Uterus (tissue), 4 donors: ENCODE results near the gene NCDN. TPM values are rescaled to one million over a fixed set of nuclear protein-coding genes. Genes with fewer than 3 reads are reported as not detected.

Experiments used
- DNase-seq, 2 donors: peaks; one replicate each; pipeline ENCODE4 v3.0.0-alpha.2; 2019 to 2020
- H3K27ac ChIP-seq, 2 donors: fragments of 200-600 bp; sonication (generic); 1 replicate in 1 of 2; 2 replicates in 1 of 2; pipeline ENCODE4 v1.5.1; 2016 to 2018
- H3K27me3 ChIP-seq, 2 donors: fragments of 200-600 bp; sonication (generic); one replicate each; pipeline ENCODE4 v1.5.1; 2018 to 2019; ENCODE audit warnings: control low read depth in 1 of 2
- H3K36me3 ChIP-seq, 2 donors: fragments of 200-600 bp; sonication (generic); one replicate each; pipeline ENCODE4 v1.5.1; 2019; ENCODE audit warnings: control low read depth in 1 of 2
- H3K4me1 ChIP-seq, 2 donors: fragments of 200-600 bp; sonication (generic); one replicate each; pipeline ENCODE4 v1.5.1; 2018 to 2019; ENCODE audit warnings: control low read depth in 1 of 2
- H3K4me3 ChIP-seq, 2 donors: fragments of 200-600 bp; sonication (generic); 1 replicate in 1 of 2; 2 replicates in 1 of 2; pipeline ENCODE4 v1.5.1; 2018 to 2019; ENCODE audit warnings: mild to moderate bottlenecking in 1 of 2
- H3K9me3 ChIP-seq, 2 donors: fragments of 200-600 bp; sonication (generic); one replicate each; pipeline ENCODE4 v1.5.1; 2019; ENCODE audit warnings: control low read depth in 1 of 2
- POLR2A ChIP-seq, 2 donors: fragments of 450-650 bp; IDR thresholded peaks; one replicate each; pipeline ENCODE4 v1.6.1; 2016; ENCODE audit warnings: antibody characterized with exemption in 2 of 2, mild to moderate bottlenecking in 1 of 2, moderate library complexity in 1 of 2
- intact Hi-C: fragments of 100-400 bp; cut with DNase I; formaldehyde crosslinking; loops from one replicate; pipeline ENCODE4 v1.15.1; 2023; ENCODE audit warnings: low total_unique reads
- total RNA-seq, 4 donors: library from RNA; depleted of rRNA in 3 of 4; stranded (reverse); fragments of >200 nt in 3 of 4; gene quantifications; one replicate each; pipeline versions ENCODE4 v1.1.0 to v1.2.4, GENCODE V29; 2014 to 2023
- TF ChIP-seq, protein P1 (sequence below), 4 experiments: fragments of 200-600 bp in 2 of 4; fragments of 450-650 bp in 2 of 4; sonication (generic) in 2 of 4; IDR thresholded peaks; one replicate each; pipeline ENCODE4 v1.5.1; 2016 to 2019; ENCODE audit warnings: antibody characterized with exemption in 4 of 4, mild to moderate bottlenecking in 2 of 4, moderate library complexity in 1 of 4
- donor health status: DM: yes; HTN: yes; CAD: no.

Gene NCDN
- total RNA-seq, 4 donors from 2014 or later: 4.4 to 29.9 (median 17.0) TPM

DNA sequence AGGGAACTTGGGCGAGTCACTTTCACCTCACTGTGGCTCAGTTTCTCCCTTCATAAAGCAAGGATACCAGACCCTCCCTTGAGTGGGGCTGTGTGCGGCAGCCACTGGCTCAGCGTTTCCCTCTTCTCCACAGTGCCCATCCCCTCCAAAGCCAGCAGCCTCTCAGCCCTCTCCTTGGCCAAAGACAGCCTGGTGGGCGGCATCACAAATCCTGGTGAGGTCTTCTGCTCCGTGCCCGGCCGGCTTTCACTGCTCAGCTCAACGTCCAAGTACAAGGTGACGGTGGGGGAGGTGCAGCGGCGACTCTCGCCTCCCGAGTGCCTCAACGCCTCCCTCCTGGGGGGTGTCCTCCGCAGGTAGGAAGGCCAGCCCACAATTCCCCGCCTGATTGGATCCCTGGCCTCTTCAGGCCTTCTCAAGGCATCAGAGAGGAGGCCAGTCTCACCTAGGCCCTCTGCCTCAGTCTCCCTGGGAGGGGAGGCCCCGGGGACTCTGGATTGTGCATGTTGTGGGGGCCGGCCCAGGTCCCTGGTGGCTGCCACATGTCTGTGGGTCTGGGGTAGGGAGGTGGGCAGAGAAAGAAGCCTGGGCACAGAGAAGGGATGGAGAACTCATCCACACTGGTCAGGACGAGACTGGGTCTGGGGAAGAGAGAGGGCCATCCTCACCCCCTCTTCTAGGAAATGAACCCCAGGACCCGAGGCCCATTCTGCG, 30.8 kb downstream of the NCDN start:
- no peak for DNase-seq
- no peak overlapping the region for H3K4me3 ChIP-seq

DNA sequence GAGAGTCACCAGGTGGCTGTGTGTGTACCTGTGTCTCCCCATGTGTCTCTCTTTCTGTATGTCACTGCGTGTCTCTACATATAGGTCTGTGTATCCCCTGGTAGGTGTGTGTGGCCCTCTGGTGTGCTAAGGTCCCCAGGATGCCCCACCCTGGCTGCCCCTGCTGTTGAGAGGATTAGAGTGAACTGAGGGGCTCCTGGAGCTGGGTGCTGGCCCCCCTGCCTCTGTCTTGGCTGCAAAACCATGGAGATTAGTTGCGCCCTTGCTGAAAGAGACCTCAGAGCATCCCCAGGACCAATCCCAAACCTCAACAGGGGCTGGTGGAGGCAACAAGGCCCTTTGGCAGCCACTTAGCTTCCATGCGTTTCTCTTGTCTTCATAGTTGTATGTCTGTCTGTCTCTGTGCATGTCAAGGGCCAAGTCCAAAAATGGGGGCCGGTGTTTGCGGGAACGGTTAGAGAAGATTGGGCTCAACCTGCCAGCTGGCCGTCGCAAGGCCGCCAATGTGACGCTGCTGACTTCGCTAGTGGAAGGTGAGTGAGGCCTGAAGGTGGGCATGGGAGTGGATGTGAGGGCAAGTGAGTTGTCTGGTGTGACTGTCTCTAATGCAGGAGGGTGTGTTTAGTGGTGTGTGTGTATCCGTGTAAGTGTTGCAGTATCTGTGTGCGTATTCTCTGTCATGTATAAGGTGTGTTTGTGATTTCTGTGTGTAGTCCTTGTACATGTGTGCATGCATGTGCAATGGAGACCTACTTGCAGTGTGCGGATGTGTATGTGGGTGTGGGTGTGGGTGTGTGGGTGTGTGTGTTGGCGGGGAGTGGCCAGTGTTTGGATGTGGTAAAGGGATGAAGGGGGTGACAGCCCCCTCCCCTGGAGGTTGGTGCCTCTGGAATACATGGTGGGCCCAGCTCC, 32.2 kb downstream of the NCDN start:
- no peaks in the 10 kb centered on the region for H3K36me3 ChIP-seq
- no peak overlapping the region for H3K27ac ChIP-seq
- H3K4me1 ChIP-seq: no peaks in the 10 kb centered on the region
- TF ChIP-seq POLR2A (IDR thresholded peaks at IDR 0.05): no peak
- TF ChIP-seq, protein P1, sequence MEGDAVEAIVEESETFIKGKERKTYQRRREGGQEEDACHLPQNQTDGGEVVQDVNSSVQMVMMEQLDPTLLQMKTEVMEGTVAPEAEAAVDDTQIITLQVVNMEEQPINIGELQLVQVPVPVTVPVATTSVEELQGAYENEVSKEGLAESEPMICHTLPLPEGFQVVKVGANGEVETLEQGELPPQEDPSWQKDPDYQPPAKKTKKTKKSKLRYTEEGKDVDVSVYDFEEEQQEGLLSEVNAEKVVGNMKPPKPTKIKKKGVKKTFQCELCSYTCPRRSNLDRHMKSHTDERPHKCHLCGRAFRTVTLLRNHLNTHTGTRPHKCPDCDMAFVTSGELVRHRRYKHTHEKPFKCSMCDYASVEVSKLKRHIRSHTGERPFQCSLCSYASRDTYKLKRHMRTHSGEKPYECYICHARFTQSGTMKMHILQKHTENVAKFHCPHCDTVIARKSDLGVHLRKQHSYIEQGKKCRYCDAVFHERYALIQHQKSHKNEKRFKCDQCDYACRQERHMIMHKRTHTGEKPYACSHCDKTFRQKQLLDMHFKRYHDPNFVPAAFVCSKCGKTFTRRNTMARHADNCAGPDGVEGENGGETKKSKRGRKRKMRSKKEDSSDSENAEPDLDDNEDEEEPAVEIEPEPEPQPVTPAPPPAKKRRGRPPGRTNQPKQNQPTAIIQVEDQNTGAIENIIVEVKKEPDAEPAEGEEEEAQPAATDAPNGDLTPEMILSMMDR (IDR thresholded peaks at IDR 0.05): no peak
- H3K27me3 ChIP-seq: no peaks in the 10 kb centered on the region
- no peak overlapping the region for H3K4me3 ChIP-seq
- intact Hi-C loops: no loop called here
- H3K9me3 ChIP-seq: no peaks in the 10 kb centered on the region
- DNase-seq: no peak

More for the DNA sequence above, 30.8 kb downstream of the NCDN start:
- intact Hi-C loops: no loop called here
- Histone ChIP-seq H3K27me3 (no peaks in the 10 kb centered on the region), H3K4me1 (no peaks in the 10 kb centered on the region), H3K27ac (no peak overlapping the region), H3K36me3 (no peaks in the 10 kb centered on the region), H3K9me3 (no peaks in the 10 kb centered on the region)
- TF ChIP-seq, protein P1 (IDR thresholded peaks at IDR 0.05): no peak
- no peak for TF ChIP-seq POLR2A (IDR thresholded peaks at IDR 0.05)

GRCh38 chr1:35590476-35591040, 33.0 kb downstream of the NCDN start:
- no peak overlapping the region for H3K4me3 ChIP-seq
- no peak overlapping the region for H3K27ac ChIP-seq
- DNase-seq: no peak
- no peaks in the 10 kb centered on the region for H3K36me3 ChIP-seq
- TF ChIP-seq, protein P1 (IDR thresholded peaks at IDR 0.05): no peak
- TF ChIP-seq POLR2A (IDR thresholded peaks at IDR 0.05): no peak
- intact Hi-C loops: no loop called here
- no peaks in the 10 kb centered on the region for H3K27me3 ChIP-seq
- no peaks in the 10 kb centered on the region for H3K4me1 ChIP-seq
- H3K9me3 ChIP-seq: no peaks in the 10 kb centered on the region

GRCh38 chr1:35591211-35591610, 33.6 kb downstream of the NCDN start:
- no peak for DNase-seq
- Histone ChIP-seq H3K27ac (no peak overlapping the region), H3K36me3 (no peaks in the 10 kb centered on the region)

More at GRCh38 chr1:35591211-35591610, 33.6 kb downstream of the NCDN start:
- no peaks in the 10 kb centered on the region for H3K9me3 ChIP-seq
- intact Hi-C loops: no loop called here
- H3K4me3 ChIP-seq: no peak overlapping the region
- TF ChIP-seq POLR2A (IDR thresholded peaks at IDR 0.05): no peak
- TF ChIP-seq, protein P1 (IDR thresholded peaks at IDR 0.05): no peak
- H3K4me1 ChIP-seq: no peaks in the 10 kb centered on the region
- no peaks in the 10 kb centered on the region for H3K27me3 ChIP-seq
